GM12874 (cell line): ENCODE results near the gene UPF1.

ENCODE experiments used
- CTCF ChIP-seq: IDR thresholded peaks from 2 replicates; pipeline ENCODE4 v1.5.1; 2011; ENCODE audit warnings: low read depth, mild to moderate bottlenecking, control low read depth, low read length, moderate library complexity; ENCODE audit not compliant: insufficient read depth

Gene UPF1

DNA sequence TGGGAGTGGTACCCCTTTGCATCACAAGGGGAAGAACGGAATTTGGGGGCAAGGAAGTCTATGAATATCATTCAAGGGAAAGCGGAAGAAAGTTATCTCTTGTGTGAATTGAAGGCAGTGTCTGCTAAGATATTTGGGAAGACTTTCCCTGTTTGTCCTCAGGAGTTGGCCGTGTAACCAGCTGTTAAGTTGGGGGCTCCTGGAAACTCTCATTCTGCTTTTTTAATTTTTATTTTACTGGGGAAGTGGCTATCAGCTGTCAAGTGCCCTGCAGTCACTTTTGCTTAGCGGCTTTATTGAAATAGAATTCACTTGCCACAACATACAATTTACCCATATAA lies 2.9 kb downstream of the UPF1 start:
- no peak for TF ChIP-seq CTCF

DNA sequence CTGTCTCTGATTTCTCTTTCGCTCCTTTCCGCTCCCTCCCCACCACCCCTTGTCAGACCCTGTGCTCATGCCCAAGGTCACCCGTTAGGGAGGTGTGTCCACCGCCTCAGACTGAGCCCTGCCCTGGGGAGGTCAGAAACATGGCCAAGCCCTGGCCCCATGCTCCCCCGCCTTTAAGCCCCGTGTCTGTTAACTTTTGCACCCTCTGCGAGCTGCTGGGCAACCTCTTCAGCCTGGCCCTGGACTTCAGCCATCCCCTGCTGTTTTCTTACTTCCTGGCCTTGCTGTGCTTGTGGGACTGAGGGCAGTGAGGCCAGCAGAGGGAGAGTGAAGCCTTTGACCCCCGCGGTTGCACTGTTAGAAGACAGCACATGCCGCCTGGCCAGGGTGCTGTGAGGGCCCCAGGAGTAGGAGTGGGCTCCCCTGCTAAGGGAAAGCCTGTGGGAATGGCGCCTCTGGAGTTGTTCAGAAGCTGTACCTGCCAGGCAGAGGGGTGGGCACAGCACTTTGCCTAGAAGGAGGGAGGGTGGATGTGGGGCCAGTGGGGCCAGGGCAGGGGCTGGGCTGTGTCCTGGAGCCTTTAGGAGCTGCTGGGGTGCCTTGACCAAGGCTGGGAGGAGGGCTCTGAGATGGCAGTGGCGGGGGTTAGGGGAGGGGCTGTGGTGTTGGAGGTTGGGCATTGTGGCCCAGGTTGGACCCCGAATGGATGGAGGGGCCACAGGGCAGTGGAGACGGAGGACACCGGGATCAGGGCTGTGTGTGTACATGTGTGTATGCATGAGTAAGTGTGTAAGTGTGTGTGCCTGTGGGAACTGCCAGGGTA lies 7.9 kb downstream of the UPF1 start:
- TF ChIP-seq CTCF = no peak

- no peak for TF ChIP-seq CTCF
These were observed 8.8 kb downstream of the UPF1 start for GRCh38 chr19:18840288-18841267.

DNA sequence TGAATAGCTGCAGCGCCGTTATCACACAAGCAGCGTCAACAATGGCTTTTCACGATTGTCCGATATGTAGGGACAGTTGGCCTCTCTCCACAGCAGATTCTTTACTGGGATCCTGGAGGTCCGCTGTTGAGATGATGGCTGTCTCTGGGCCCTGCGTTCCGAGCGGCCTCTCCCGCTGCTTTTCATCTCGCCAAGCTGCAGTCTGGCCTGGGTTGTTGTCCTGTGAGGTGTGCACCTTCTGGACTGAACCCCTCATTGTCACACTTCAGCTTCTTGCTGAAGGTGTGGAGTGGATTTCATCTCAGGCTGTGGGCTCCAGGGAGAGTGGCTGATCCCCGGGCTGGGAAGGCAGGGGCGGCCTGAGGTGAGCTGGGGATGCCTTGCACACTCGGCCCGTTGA lies 9.6 kb downstream of the UPF1 start:
- no peak for TF ChIP-seq CTCF

GRCh38 chr19:18842166-18842565 lies 10.4 kb downstream of the UPF1 start:
- TF ChIP-seq CTCF = no peak

DNA sequence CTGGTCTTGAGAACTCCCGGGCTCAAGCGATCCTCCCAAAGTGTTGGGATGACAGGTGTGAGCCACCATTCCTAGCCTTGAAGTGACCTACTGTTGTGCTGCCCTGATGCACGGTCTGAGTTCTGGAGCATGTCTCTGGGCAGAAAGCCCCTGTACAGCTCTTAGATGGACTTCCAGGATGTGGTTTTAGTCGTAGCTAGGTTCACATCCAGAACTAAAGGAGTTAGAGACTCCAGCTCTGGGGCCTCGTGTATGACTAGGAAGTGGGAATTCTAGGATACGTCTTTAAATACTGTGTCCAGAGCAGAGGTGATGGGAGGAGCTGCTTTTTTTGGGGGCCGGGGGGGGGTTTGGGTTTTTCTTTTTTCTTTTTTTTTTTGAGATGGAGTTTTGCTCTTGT lies 12.2 kb downstream of the UPF1 start:
- TF ChIP-seq CTCF = no peak

- TF ChIP-seq CTCF = no peak
These were observed 13.1 kb downstream of the UPF1 start for GRCh38 chr19:18844806-18845329.
